ENCODE results near the gene ROBO1.

DNA sequence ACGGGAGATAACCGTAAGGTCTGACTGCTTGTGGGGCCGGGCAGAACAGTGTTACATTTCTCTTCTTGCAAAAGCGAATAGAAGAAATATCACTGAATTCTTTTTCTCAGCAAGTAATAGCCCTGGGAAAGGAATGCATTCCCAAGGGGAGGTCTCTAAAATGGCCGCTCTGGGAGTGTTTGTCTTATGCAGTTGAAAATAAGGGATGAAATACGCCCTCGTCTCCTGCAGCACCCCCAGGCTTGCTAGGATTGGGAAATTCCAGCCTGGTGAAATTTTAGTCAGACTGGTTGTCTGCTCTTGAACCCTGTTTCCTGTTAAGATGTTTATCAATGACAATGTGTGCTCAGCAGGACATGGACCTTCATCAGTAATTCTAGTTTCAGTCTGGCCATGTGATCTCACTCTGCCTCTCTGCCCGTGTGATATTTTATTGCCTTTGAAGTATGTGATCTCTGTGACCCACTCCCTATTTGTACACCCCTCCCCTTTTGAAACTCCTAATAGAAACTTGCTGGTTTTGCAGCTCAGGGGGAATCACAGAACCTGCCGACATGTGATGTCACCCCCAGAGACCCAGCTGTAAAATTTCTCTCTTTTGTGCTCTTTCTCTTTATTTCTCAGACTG lies 715.6 kb downstream of the ROBO1 start:
- TF ChIP-seq POLR2A (IDR thresholded peaks at IDR 0.05; ENCODE audit: low read length) (no peak), GATA1 (IDR thresholded peaks at IDR 0.05; ENCODE audit: low read depth, low read length) (no peak)
